ENCODE data around the gene CHD1.

The CHD1 gene

DNA sequence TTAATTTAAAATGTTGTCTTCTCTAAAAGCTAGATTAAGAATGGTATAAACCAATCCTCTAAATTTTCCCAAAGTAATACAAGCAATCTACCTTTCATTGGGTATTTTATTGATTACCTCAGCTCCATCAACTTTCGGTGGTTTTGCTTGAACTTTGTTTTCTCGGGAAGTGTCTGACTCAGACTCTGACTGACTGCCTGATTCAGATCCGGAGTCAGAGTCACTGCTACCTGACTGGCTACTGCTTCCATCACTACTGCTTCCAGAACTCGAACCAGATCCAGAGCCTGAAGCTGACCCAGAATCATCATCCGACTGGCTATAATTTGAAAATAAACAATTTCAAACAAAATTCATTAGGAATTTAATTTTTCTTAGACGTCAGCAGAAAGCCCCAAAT is 24.0 kb downstream of the CHD1 start:
- DNase-seq (ENCODE audit: low spot score) = no peak

DNA sequence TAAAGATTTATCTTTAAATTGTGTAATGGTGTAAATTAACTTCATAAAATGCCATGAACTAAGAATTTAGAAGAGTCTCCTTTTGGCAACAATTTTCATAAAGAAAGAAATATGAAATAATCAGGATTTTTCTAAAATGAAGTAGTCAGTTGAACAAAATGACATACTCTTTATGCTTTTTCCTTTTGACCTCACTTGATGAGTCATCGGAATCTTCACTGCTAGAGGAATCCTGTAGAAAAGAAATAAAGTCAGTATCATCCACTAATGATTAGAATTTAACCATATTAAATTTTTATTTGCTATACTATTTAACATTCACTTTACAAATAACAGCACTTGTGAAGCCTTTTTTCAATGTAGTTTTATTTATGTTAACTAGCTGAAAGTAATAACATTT is 26.1 kb downstream of the CHD1 start:
- no peak for DNase-seq (ENCODE audit: low spot score)

DNA sequence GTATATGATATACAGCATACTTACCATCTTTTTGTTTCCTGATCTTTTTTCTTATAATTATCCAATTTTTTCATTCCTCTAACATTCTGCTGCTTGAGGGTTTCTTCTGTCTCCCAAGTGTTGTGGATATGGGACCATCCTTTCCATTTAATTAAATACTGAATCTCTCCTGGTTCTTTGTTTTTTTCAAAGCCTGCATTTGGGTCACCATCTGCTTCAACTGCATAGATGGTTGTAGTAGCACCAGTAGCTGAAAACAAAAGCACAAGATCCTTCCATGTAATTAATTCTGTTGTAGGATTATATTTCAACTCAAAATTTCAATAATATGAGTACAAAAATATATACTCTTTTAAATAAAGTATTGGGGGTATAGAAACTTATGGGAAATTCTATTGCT is 29.4 kb downstream of the CHD1 start:
- peak; percentile 91 for DNase-seq (ENCODE audit: low spot score)

DNA sequence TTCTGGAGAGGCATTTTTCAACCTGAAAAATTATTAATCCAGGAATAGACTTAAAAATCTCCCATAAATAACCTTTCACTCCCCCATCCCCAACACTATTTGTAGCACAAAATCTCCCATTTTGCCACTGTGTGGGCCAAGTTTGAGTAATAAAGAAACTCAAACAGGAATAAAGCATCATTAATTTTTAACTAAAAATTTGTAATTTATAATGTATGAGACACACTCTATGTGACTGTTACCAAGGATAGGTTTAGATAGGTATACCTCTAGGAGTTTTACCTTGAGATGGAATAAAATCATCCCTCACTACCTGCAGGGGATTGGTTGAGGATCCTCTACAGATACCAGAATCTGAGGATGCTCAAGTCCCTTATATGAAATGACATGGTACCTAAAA is 30.1 kb downstream of the CHD1 start:
- no peak for DNase-seq (ENCODE audit: low spot score)

DNA sequence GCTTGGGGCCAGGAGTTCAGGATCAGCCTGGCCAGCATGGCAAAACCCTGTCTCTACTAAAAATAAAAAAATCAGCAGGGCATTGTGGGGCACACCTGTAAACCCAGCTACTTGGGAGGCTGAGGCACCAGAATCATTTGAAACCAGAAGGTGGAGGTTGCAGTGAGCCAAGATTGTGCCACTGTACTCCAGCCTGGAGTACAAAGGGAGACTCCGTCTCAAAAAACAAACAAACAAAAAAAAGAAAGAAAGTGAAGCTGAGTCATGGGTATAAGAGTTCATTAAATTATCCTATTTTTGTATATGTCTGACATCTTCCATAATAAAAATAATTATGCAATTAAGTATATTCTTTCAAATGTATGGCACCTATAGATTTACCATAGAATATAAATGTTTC is 37.2 kb downstream of the CHD1 start:
- DNase-seq (ENCODE audit: low spot score) = no peak

DNA sequence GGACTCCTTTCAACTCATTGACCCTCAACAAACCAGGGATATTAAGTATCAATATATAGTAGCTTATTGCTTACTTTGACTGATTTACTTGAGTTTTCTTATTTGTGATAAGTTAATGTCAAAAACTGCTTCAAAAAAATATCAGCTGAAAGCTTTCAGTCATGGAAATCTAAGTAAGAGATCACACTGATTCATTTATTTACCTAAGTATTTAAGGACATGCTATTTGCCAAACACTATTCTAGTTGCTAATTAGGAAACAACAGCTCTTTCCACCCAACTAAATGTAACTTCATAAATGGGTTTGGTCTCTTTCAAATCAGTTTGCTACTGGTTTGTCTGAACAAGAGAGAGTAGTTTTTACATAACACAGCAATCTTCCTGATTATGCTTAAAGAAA is 48.2 kb downstream of the CHD1 start:
- DNase-seq (ENCODE audit: low spot score) = no peak

DNA sequence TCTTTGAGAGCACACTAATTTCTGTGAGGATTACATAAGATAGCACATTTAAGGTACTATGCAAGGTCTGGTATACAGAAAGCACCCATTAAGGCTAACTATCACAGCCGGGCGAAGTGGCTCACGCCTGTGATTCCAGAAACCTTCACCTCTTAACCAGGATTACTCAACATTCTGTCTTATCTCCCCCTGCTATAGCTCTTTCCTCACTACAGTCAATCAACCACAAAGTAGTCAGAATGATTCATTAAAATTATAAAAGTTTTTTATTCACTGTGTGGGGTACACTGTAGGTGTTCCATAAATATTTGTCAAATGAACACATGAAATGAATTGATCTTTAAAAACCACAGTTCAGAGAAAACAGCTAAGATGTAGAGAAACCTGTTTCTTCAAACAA is 48.7 kb downstream of the CHD1 start:
- DNase-seq (ENCODE audit: low spot score) = no peak

DNA sequence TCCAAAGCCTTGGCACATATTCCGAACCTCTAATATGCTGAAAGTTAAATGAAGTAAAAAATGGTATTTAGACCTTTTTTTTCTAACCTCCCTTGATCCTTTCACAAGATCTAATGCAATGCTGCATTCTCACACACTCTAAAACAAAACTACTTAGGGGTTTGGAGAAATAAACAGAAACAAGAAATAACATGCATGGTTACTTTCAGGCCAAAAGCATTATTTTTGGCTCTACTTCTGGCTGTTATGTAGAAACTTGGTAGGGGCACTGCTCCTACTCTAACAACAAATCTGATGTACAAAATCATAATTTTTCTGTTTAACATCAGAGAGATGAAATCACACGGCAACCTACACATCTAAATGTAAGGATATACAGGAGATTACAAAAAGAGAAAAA is 51.2 kb downstream of the CHD1 start:
- no peak for DNase-seq (ENCODE audit: low spot score)

GRCh38 chr5:98872674-98873073 is 56.1 kb downstream of the CHD1 start:
- no peak for DNase-seq (ENCODE audit: low spot score)

DNA sequence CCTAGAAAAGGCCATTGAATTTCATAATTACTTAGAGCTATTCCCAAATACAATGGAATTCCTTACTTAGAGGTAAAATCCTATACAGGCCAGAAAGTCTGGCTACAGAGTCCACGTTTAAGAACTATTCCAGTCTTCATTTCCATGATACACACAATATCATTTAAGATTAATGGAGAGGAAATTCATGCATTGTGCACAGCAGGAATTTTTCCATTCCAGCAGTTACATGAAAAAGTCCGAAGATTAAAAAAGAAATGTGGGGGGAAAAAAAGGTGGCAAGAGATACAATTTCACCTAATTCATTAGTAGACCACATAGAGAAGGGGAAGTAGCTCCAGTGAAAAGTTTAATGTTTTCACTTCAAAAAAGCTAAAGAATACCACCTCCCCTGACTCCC is 63.1 kb downstream of the CHD1 start:
- DNase-seq (ENCODE audit: low spot score) = no peak

DNA sequence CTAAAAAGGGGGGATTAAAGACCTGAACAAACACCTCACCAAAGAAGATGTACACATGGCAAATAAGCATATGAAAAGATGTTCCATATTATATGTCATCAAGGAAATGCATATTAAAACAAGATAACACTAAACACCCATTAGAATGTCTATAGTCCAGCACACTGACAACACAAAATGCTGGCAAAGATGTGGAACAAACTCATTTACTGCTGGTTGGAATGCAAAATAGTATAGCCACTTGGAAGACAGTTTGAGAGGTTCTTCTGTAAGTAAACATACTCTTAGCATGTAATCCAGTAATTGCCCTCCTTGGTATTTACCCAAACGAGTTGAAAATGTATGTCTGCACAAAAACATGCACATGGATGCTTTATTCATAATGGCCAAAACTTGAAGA is 81.8 kb downstream of the CHD1 start:
- no peak for DNase-seq (ENCODE audit: low spot score)

DNA sequence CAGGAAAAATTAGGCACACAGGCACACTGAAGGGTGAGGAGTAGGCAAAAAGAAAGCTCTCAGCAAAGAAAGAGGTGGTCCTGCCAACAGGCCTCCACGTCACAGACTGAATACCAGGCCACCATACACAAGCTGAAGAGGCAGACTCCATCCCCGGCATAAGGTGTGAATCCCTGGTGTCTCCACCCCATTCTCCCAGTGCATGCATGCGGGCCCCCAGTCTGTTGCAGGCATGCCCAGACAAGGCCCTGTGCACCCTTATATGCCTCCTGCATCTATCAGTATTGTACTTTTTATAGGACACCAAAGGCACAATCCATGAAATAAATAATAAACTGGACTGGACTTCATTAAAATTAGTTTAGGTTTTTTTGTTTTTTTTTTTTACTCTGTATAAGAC is 82.3 kb downstream of the CHD1 start:
- DNase-seq (ENCODE audit: low spot score) = no peak

DNA sequence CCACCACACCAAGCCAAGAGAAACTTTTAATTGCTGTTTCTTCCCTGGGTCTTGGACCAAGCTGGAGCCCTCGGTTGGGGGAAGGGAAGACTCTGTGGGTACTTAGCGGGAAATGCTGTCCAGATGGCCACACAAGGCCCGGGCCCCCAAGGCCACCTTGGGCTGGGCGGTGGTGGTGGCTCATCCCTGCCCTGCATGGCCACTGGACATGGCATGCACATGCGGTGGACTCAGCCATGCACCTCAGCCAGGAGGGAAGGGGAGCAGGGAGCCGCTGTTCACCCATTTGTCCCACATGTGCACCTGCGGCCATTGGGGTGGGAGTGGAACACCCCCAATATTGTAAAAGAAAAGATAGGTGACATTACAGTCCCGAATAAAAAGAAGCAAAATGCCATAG is 82.9 kb downstream of the CHD1 start:
- DNase-seq (ENCODE audit: low spot score) = no peak

DNA sequence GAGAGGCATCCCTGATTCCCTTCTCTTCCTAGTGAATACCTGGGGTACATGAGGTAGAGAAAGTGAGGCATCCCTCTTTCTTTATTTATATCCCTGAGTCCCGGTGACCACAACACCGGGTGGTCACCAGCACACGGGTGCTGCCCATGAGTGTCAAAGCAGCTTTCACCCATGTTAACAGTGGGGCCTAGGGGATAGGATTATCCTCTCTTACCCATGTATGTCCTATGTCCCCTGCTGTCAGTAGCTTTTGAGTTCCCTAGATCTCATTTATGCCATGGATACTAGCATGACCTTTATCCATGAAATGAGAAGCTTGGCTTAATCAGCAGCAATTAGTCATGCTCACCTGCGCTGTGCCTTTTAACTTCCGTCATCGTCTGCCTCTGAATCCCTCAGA is 83.9 kb downstream of the CHD1 start:
- no peak for DNase-seq (ENCODE audit: low spot score)

DNA sequence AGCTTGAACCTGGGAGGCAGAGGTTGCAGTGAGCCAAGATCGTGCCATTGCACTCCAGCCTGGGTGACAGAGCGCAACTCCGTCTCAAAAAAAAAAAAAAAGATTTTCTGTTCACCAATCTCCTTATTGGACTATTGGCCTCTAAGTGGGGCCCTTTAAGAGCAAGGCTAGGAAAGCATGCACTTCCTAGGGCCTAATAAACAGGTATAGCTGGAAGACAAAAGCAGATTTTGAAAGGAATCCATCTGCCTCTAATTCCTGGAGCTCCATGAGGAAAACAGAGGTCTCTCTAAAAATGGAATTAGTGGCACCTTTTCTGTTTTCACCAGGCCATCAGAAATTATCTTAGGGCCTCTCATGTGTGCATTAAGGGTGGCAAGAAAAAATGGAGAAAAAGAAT is 85.3 kb downstream of the CHD1 start:
- no peak for DNase-seq (ENCODE audit: low spot score)

GRCh38 chr5:98840946-98841345 is 87.9 kb downstream of the CHD1 start:
- DNase-seq (ENCODE audit: low spot score) = no peak

GRCh38 chr5:98839469-98840383 is 89.1 kb downstream of the CHD1 start:
- DNase-seq (ENCODE audit: low spot score) = no peak

- DNase-seq (ENCODE audit: low spot score) = no peak
Observed at GRCh38 chr5:98836175-98836574, 92.6 kb downstream of the CHD1 start.

- DNase-seq (ENCODE audit: low spot score) = no peak
Observed at GRCh38 chr5:98827588-98828284, 101.1 kb downstream of the CHD1 start.

- peak; percentile 57 for DNase-seq (ENCODE audit: low spot score)
Observed at GRCh38 chr5:98827161-98827560, 101.6 kb downstream of the CHD1 start.

- DNase-seq (ENCODE audit: low spot score) = no peak
Observed at GRCh38 chr5:98825582-98826375, 103.0 kb downstream of the CHD1 start.

- no peak for DNase-seq (ENCODE audit: low spot score)
Observed at GRCh38 chr5:98816582-98817222, 112.1 kb downstream of the CHD1 start.
